Measurements from ENCODE around the gene C6orf58.

Gene C6orf58

GRCh38 chr6:127637830-127638409 lies 60.9 kb downstream of the C6orf58 start:
- no peak for ATAC-seq

More at GRCh38 chr6:127637830-127638409, 60.9 kb downstream of the C6orf58 start:
- TF ChIP-seq ESRRG (CRISPR knock-in tag; IDR thresholded peaks at IDR 0.05) = no peak
- no peak for TF ChIP-seq ZNF70 (CRISPR knock-in tag; IDR thresholded peaks at IDR 0.05)
- no peak for TF ChIP-seq PATZ1 (CRISPR knock-in tag; IDR thresholded peaks at IDR 0.05; ENCODE audit: borderline replicate concordance)
- no peak for TF ChIP-seq ZFP3 (CRISPR knock-in tag; IDR thresholded peaks at IDR 0.05)
- no peak for TF ChIP-seq ZC3H10 (CRISPR knock-in tag; IDR thresholded peaks at IDR 0.05)
- no peak for TF ChIP-seq ISL1 (CRISPR knock-in tag; IDR thresholded peaks at IDR 0.05)
- no peak for TF ChIP-seq TCF4 (CRISPR knock-in tag; IDR thresholded peaks at IDR 0.05; ENCODE audit: borderline replicate concordance)
- TF ChIP-seq CREB5 (CRISPR knock-in tag; IDR thresholded peaks at IDR 0.05; ENCODE audit: low read depth) = no peak
- TF ChIP-seq ZFP30 (CRISPR knock-in tag; IDR thresholded peaks at IDR 0.05) = no peak
- TF ChIP-seq RARB (CRISPR knock-in tag; IDR thresholded peaks at IDR 0.05) = no peak
- TF ChIP-seq ARNTL (CRISPR knock-in tag; IDR thresholded peaks at IDR 0.05; ENCODE audit: borderline replicate concordance, low read depth) = no peak
- no peak for TF ChIP-seq TSHZ2 (CRISPR knock-in tag; IDR thresholded peaks at IDR 0.05)
